Measurements from ENCODE around the gene PCGF5. TPM values are rescaled to one million over a fixed set of nuclear protein-coding genes. Genes with fewer than 3 reads are reported as not detected.

The PCGF5 gene
- total RNA-seq, 1 experiment from 2014 or later, result 27.7 TPM

DNA sequence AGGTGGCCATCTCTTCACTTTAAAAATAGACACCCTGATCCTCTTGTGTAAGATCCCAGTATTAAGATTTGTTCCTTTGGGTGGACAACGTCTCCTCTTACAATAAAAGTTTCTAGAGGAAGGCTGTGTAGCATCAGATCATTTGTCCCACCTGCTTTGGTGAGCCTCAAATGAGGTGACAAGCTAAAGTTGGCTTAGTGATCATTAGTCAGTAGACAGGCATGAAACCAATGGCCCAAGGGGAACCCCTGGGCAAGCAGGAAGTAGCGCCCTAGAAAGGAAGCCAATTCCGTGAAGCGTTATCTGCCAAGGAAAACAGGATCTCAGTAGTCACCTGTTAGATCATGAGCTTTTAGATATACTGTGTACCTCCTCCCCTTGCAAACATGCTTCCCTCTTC, 66.8 kb downstream of the PCGF5 start:
- Histone ChIP-seq H3K79me2 (ENCODE audit: low read depth) (no peaks in the 10 kb centered on the region), H2AFZ (no peak overlapping the region), H3F3A (ENCODE audit: insufficient read depth, low read depth) (no peaks in the 10 kb centered on the region), H3K27ac (no peak overlapping the region), H3K36me3 (ENCODE audit: low read depth) (no peaks in the 10 kb centered on the region), H3K4me3 (no peak overlapping the region), H3K27me3 (ENCODE audit: insufficient read depth, low read depth) (no peaks in the 10 kb centered on the region), H3K9me3 (ENCODE audit: insufficient read depth, low read depth) (no peaks in the 10 kb centered on the region), H3K4me2 (no peak overlapping the region), H3K4me1 (replicated peaks; ENCODE audit: insufficient read depth) (no peaks in the 10 kb centered on the region), H4K20me1 (ENCODE audit: insufficient read depth) (no peaks in the 10 kb centered on the region), H3K9me2 (ENCODE audit: insufficient read depth) (no peaks in the 10 kb centered on the region)
- TF ChIP-seq, protein P1, sequence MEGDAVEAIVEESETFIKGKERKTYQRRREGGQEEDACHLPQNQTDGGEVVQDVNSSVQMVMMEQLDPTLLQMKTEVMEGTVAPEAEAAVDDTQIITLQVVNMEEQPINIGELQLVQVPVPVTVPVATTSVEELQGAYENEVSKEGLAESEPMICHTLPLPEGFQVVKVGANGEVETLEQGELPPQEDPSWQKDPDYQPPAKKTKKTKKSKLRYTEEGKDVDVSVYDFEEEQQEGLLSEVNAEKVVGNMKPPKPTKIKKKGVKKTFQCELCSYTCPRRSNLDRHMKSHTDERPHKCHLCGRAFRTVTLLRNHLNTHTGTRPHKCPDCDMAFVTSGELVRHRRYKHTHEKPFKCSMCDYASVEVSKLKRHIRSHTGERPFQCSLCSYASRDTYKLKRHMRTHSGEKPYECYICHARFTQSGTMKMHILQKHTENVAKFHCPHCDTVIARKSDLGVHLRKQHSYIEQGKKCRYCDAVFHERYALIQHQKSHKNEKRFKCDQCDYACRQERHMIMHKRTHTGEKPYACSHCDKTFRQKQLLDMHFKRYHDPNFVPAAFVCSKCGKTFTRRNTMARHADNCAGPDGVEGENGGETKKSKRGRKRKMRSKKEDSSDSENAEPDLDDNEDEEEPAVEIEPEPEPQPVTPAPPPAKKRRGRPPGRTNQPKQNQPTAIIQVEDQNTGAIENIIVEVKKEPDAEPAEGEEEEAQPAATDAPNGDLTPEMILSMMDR (conservative IDR thresholded peaks at IDR 0.05), result no peak
- BruUV-seq (replicated peaks), result no TSS peak
- ChIA-PET CTCF (interaction anchor here (0.5 to 0.6 kb wide), 2 partner anchors 70 to 406 kb away, joined by 3 to 4 read pairs; no protein-coding TSS in a partner anchor), POLR2A (ENCODE audit: unreplicated experiment) (interaction anchor here (0.5 kb wide), 1 partner anchor 174 kb away, joined by 3 read pairs; no protein-coding TSS in a partner anchor)
- intact Hi-C loops (cut with micrococcal nuclease; ENCODE audit: unreplicated experiment), result no loop called here
- peak in 1 of 2 experiments; percentile 35 for DNase-seq

DNA sequence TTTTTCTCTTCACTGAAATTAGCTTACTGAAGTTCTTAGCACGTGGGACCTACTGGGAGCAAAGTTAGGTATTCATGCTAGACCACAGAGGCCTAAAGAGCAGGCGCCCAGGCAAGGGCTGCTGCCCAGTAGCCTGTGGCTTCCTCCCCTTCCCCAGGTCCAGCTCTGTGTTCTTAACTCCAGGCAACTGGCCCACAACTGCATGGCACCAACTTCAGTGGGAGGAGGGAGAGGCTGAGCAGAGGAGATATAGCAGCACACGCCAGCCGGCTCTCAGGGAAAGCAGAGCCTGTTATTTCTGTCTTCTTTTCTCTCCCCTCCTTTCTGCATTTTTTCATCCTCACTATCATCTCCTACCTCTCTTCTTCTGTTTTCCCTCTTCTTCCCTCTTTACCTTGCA, 67.4 kb downstream of the PCGF5 start:
- TF ChIP-seq, protein P1 (conservative IDR thresholded peaks at IDR 0.05), result no peak
- no peak for TF ChIP-seq EZH2 (IDR thresholded peaks at IDR 0.05; ENCODE audit: low read depth)
- Histone ChIP-seq H3K4me3 (no peak overlapping the region), H3K4me1 (replicated peaks; ENCODE audit: insufficient read depth) (no peaks in the 10 kb centered on the region), H3K9me2 (ENCODE audit: insufficient read depth) (no peaks in the 10 kb centered on the region), H3K79me2 (ENCODE audit: low read depth) (no peaks in the 10 kb centered on the region), H3K27ac (no peak overlapping the region), H3K36me3 (ENCODE audit: low read depth) (no peaks in the 10 kb centered on the region), H3K27me3 (ENCODE audit: insufficient read depth, low read depth) (no peaks in the 10 kb centered on the region), H4K20me1 (ENCODE audit: insufficient read depth) (no peaks in the 10 kb centered on the region), H2AFZ (no peak overlapping the region), H3F3A (ENCODE audit: insufficient read depth, low read depth) (no peaks in the 10 kb centered on the region), H3K4me2 (no peak overlapping the region), H3K9me3 (ENCODE audit: insufficient read depth, low read depth) (no peaks in the 10 kb centered on the region)
- BruUV-seq (replicated peaks), result no TSS peak
- DNase-seq, result no peak
- intact Hi-C loops (cut with micrococcal nuclease; ENCODE audit: unreplicated experiment), result no loop called here
- CTCF ChIA-PET, result interaction anchor here (0.5 to 1.3 kb wide), 2 partner anchors 11 to 405 kb away, joined by 3 to 6 read pairs; no protein-coding TSS in a partner anchor
- POLR2A ChIA-PET (ENCODE audit: unreplicated experiment), result interaction anchor here (0.5 kb wide), 1 partner anchor 174 kb away, joined by 3 read pairs; no protein-coding TSS in a partner anchor

DNA sequence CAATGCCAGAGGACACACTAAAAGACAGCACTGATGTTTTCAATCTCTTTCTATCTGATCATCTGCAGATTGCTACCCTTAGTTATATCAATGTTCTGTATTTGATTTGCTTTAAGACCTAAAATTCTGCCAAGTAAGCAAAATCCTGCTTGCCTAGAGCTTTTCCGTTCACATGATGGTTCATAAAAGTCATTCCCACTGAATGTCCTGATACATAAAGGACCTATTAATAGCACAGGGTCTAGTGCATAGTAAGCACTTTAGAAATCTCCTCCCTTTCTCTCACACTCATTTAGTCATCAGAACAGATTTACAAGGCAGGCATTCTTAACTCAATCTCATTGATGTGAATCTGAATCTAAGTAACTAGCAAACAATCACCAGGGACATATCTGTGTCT, 68.8 kb downstream of the PCGF5 start:
- CTCF ChIA-PET, result interaction anchor here (1.3 kb wide), 1 partner anchor 9 kb away, joined by 6 read pairs; no protein-coding TSS in a partner anchor
- Histone ChIP-seq H3K36me3 (ENCODE audit: low read depth) (no peaks in the 10 kb centered on the region), H2AFZ (no peak overlapping the region), H3K9me3 (ENCODE audit: insufficient read depth, low read depth) (no peaks in the 10 kb centered on the region), H3K9me2 (ENCODE audit: insufficient read depth) (no peaks in the 10 kb centered on the region), H3K4me1 (replicated peaks; ENCODE audit: insufficient read depth) (no peaks in the 10 kb centered on the region), H3K27ac (no peak overlapping the region), H3K27me3 (ENCODE audit: insufficient read depth, low read depth) (no peaks in the 10 kb centered on the region), H3K79me2 (ENCODE audit: low read depth) (no peaks in the 10 kb centered on the region), H3K4me3 (no peak overlapping the region), H3F3A (ENCODE audit: insufficient read depth, low read depth) (no peaks in the 10 kb centered on the region), H4K20me1 (ENCODE audit: insufficient read depth) (no peaks in the 10 kb centered on the region), H3K4me2 (no peak overlapping the region)
- DNase-seq, result no peak
- BruUV-seq (replicated peaks), result no TSS peak
- POLR2A ChIA-PET (ENCODE audit: unreplicated experiment), result no interaction called here
- intact Hi-C loops (cut with micrococcal nuclease; ENCODE audit: unreplicated experiment), result no loop called here
- no peak for TF ChIP-seq EZH2 (IDR thresholded peaks at IDR 0.05; ENCODE audit: low read depth)
- TF ChIP-seq, protein P1 (conservative IDR thresholded peaks at IDR 0.05), result no peak

All from PC-9 (cell line).